Vagina (tissue), 2 donors: ENCODE results near the gene MACROD2. TPM values are rescaled to one million over a fixed set of nuclear protein-coding genes. Genes with fewer than 3 reads are reported as not detected.

Experiments
- DNase-seq, 2 donors: peaks; one replicate each; pipeline ENCODE4 v3.0.0-alpha.2; 2017; ENCODE audit errors: extremely low spot score in 2 of 2
- H3K27ac ChIP-seq: fragments of 200-600 bp; sonication (generic); one replicate; pipeline ENCODE4 v1.5.1; 2019
- H3K27me3 ChIP-seq: fragments of 200-600 bp; sonication (generic); one replicate; pipeline ENCODE4 v1.5.1; 2019
- H3K36me3 ChIP-seq, 2 donors: fragments of 200-600 bp; sonication (generic); one replicate each; pipeline ENCODE4 v1.5.1; 2017 to 2019
- H3K4me1 ChIP-seq: fragments of 200-600 bp; sonication (generic); one replicate; pipeline ENCODE4 v1.5.1; 2019
- H3K4me3 ChIP-seq, 2 donors: fragments of 200-600 bp; sonication (generic); 1 replicate in 1 of 2; 2 replicates in 1 of 2; pipeline ENCODE4 v1.5.1; 2016 to 2019
- H3K9me3 ChIP-seq: fragments of 200-600 bp; sonication (generic); one replicate; pipeline ENCODE4 v1.5.1; 2019
- POLR2A ChIP-seq, 2 donors: fragments of 450-650 bp; IDR thresholded peaks; one replicate each; pipeline ENCODE4 v1.6.1; 2017; ENCODE audit warnings: antibody characterized with exemption in 2 of 2, mild to moderate bottlenecking in 2 of 2, moderate library complexity in 2 of 2
- POLR2AphosphoS5 ChIP-seq, 2 donors: sonication (generic); formaldehyde crosslinking; IDR thresholded peaks; one replicate each; pipeline ENCODE4 v1.9.0; 2017; ENCODE audit warnings: antibody characterized with exemption in 2 of 2, mild to moderate bottlenecking in 2 of 2, low read depth in 1 of 2; ENCODE audit not compliant: insufficient read depth in 1 of 2
- intact Hi-C: fragments of 100-400 bp; cut with DNase I; formaldehyde crosslinking; loops from one replicate; pipeline ENCODE4 v1.15.1; 2023
- total RNA-seq: library from RNA; depleted of rRNA; stranded (reverse); fragments of >200 nt; gene quantifications from one replicate; pipeline ENCODE4 v1.2.3, GENCODE V29; 2016
- TF ChIP-seq, protein P1 (sequence below), 3 experiments: fragments of 450-650 bp in 2 of 3; fragments of 200-600 bp in 1 of 3; sonication (generic) in 1 of 3; IDR thresholded peaks; one replicate each; pipeline ENCODE4 v1.5.1; 2017 to 2019; ENCODE audit warnings: antibody characterized with exemption in 3 of 3, mild to moderate bottlenecking in 2 of 3, moderate library complexity in 2 of 3

The MACROD2 gene
- total RNA-seq, 1 donor from 2014 or later = 12.5 TPM

DNA sequence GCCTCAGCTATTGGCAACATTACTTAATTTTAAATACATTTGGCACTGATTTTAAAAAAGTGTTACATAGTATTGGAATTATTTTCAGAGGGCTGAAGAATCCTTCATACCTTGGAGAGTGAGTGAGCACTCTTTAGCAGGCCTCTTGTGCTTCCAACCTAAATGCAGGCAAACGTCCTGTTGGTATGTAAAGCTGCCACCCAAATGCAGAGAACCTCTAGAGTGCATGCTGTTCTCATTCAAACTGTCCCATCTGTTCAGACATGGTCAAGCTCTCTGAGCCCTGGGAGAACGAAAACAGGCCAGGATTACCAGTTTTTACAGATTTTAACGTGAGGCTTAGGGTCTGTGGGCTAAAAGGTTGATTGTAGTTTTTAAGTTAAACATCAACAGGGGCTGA, 720.1 kb downstream of the MACROD2 start:
- H3K27ac ChIP-seq = no peak overlapping the region
- DNase-seq = no peak
- no peak overlapping the region for H3K4me3 ChIP-seq
- TF ChIP-seq, protein P1, sequence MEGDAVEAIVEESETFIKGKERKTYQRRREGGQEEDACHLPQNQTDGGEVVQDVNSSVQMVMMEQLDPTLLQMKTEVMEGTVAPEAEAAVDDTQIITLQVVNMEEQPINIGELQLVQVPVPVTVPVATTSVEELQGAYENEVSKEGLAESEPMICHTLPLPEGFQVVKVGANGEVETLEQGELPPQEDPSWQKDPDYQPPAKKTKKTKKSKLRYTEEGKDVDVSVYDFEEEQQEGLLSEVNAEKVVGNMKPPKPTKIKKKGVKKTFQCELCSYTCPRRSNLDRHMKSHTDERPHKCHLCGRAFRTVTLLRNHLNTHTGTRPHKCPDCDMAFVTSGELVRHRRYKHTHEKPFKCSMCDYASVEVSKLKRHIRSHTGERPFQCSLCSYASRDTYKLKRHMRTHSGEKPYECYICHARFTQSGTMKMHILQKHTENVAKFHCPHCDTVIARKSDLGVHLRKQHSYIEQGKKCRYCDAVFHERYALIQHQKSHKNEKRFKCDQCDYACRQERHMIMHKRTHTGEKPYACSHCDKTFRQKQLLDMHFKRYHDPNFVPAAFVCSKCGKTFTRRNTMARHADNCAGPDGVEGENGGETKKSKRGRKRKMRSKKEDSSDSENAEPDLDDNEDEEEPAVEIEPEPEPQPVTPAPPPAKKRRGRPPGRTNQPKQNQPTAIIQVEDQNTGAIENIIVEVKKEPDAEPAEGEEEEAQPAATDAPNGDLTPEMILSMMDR (IDR thresholded peaks at IDR 0.05) = no peak
- no peaks in the 10 kb centered on the region for H3K27me3 ChIP-seq
- H3K9me3 ChIP-seq = no peaks in the 10 kb centered on the region
- intact Hi-C loops = no loop called here
- H3K36me3 ChIP-seq = no peaks in the 10 kb centered on the region
- peaks cover 13% of the 10 kb centered on the region for H3K4me1 ChIP-seq

DNA sequence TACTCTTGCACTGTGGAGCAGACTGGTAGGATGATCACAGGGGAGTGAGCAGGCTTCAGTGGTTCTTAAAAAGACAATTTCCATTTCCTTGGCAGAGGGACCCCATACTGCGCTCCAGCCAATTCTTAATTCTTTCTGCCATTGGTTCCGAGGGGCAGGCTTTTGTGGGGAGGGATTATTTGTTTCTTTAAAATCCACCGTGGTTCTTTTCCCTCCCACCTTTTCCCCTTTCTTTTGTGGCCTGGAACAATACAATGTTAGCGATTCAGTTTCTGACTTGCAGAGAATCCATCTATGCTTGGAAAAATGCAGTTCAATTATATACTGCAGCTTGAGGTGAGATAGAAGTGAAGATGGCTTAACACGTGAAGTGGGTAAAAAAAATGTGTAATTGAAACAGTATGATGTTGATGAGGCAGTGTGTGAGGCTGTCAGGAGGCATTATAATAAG, 721.1 kb downstream of the MACROD2 start:
- TF ChIP-seq POLR2AphosphoS5 (IDR thresholded peaks at IDR 0.05; ENCODE audit: insufficient read depth in 1 of 2, low read depth in 1 of 2) = no peak
- Histone ChIP-seq H3K9me3 (no peaks in the 10 kb centered on the region), H3K27ac (no peak overlapping the region), H3K27me3 (no peaks in the 10 kb centered on the region), H3K36me3 (no peaks in the 10 kb centered on the region), H3K4me1 (peaks cover 13% of the 10 kb centered on the region), H3K4me3 (no peak overlapping the region)
- intact Hi-C loops = no loop called here
- DNase-seq = no peak

DNA sequence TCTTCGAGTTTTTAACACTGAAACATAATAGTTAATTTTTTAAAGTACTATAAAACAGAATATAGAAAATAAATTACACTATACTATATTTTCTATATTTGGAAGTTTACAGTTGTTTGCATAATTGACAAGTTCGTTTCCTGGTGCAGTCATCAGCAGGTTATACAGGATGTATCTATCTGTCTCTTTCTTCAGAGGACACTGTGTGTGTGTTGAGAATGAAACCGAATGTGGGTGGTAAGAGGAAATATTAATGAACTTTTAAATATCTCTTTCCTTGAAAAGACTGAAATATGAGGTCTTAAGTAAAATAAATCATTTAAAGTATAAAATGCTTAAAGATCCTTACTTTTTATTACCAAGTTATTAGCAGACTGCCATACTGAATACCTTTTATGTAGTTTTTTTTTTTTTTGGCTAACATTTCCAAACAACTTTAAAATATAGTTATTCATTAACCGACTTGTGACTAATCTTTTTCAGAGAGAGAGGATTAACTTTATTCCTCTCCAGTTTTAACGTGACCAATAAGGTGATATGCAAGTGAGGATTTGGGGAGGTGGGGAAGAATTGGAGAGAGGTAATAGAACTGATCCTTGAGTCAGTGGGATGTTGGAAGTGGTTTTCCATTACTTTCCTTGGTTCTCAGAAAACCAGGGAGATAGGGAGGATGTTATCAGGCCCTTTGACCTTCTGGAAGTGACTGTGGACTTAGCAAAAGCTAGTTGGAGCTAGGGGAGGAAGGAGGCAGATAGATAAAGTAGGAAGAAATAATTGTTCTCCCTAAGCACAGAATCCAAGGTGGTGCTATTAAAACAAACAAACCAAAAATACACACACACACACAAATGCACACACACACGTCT, 722.1 kb downstream of the MACROD2 start:
- H3K27me3 ChIP-seq = no peaks in the 10 kb centered on the region
- H3K4me1 ChIP-seq = peaks cover 8% of the 10 kb centered on the region
- no peak overlapping the region for H3K27ac ChIP-seq
- DNase-seq = no peak
- no peak for TF ChIP-seq POLR2A (IDR thresholded peaks at IDR 0.05)
- TF ChIP-seq POLR2AphosphoS5 (IDR thresholded peaks at IDR 0.05; ENCODE audit: insufficient read depth in 1 of 2, low read depth in 1 of 2) = no peak
- TF ChIP-seq, protein P1 (IDR thresholded peaks at IDR 0.05) = no peak
- intact Hi-C loops = no loop called here
- no peaks in the 10 kb centered on the region for H3K36me3 ChIP-seq
- H3K9me3 ChIP-seq = no peaks in the 10 kb centered on the region
- no peak overlapping the region for H3K4me3 ChIP-seq

DNA sequence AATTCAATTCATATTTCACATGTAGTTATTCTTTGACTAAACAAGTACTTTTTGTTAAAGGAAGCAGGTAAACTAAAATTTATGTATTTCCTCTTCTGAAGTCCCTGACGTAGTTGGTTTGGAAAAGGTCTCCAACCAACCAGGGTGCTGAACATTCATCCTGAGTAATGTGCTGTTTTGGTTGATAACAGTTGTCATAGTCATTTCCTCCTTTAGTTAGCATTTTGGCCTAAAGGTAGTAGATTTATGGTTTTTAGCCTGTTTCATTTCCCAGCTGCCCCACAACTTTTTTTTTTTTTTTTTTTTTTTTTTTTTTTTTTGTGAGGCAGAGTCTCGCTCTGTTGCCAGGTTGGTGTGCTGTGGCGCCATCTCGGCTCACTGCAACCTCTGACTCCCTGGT, 724.9 kb downstream of the MACROD2 start:
- intact Hi-C loops = no loop called here
- Histone ChIP-seq H3K4me1 (no peaks in the 10 kb centered on the region), H3K27me3 (no peaks in the 10 kb centered on the region), H3K36me3 (no peaks in the 10 kb centered on the region), H3K27ac (no peak overlapping the region), H3K4me3 (no peak overlapping the region), H3K9me3 (no peaks in the 10 kb centered on the region)
- DNase-seq = no peak
- TF ChIP-seq POLR2A (IDR thresholded peaks at IDR 0.05) (no peak), POLR2AphosphoS5 (IDR thresholded peaks at IDR 0.05; ENCODE audit: insufficient read depth in 1 of 2, low read depth in 1 of 2) (no peak)
- TF ChIP-seq, protein P1 (IDR thresholded peaks at IDR 0.05) = no peak

DNA sequence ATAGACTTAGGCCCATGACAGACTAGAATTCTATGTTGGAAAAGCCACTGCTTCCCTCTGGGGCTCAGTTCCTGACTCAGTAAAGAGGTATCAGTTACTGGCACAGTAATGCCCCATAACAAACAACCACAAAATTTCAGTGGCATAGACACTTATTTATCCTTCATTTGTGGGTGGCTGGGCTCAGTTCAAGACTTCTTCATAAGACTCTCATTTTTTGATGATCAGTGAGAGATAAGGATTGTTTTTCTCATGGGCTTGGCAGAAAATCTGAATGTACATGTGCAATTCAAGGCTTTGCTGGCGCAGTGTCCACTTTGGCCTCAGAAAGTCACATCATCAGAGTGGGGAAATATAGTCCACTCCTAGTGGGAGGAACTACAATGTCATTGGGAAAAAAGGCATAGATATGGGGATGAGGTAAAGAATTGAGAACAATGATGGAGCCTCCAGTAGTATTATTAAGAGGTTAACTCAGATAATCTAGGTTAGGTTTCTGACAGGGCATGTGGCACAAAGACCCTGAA, 726.7 kb downstream of the MACROD2 start:
- H3K9me3 ChIP-seq = no peaks in the 10 kb centered on the region
- H3K27ac ChIP-seq = no peak overlapping the region
- no peak overlapping the region for H3K4me3 ChIP-seq
- no peaks in the 10 kb centered on the region for H3K27me3 ChIP-seq
- no peaks in the 10 kb centered on the region for H3K36me3 ChIP-seq
- TF ChIP-seq POLR2A (IDR thresholded peaks at IDR 0.05) = no peak
- no peak for TF ChIP-seq POLR2AphosphoS5 (IDR thresholded peaks at IDR 0.05; ENCODE audit: insufficient read depth in 1 of 2, low read depth in 1 of 2)
- TF ChIP-seq, protein P1 (IDR thresholded peaks at IDR 0.05) = no peak
- no peak for DNase-seq
- intact Hi-C loops = no loop called here
- H3K4me1 ChIP-seq = no peaks in the 10 kb centered on the region
